H9 (cell line): ENCODE measurements around the gene MTMR8. TPM values are rescaled to one million over a fixed set of nuclear protein-coding genes. Genes with fewer than 3 reads are reported as not detected.

Experiments
- DNase-seq: peaks from one replicate; pipeline ENCODE4 v3.0.0-alpha.2; 2017
- H2AFZ ChIP-seq: one replicate; pipeline ENCODE4 v1.6.1; 2013; ENCODE audit warnings: mild to moderate bottlenecking, low read length, control low read depth, moderate library complexity
- H2AK5ac ChIP-seq: 2 replicates; pipeline ENCODE4 v1.6.1; 2013; ENCODE audit warnings: low read length, control low read depth, mixed read lengths; ENCODE audit not compliant: insufficient read length
- H2BK120ac ChIP-seq: one replicate; pipeline ENCODE4 v1.6.1; 2013; ENCODE audit warnings: low read depth, mild to moderate bottlenecking, low read length, control low read depth, inconsistent platforms; ENCODE audit not compliant: poor library complexity, severe bottlenecking
- H2BK12ac ChIP-seq: 2 replicates; pipeline ENCODE4 v1.6.1; 2013; ENCODE audit warnings: low read length, control low read depth, mixed read lengths, low read depth; ENCODE audit not compliant: insufficient read length
- H2BK15ac ChIP-seq: 2 replicates; pipeline ENCODE4 v1.6.1; 2013; ENCODE audit warnings: low read depth, low read length, control low read depth
- H2BK20ac ChIP-seq: one replicate; pipeline ENCODE4 v1.6.1; 2013; ENCODE audit warnings: low read depth, mild to moderate bottlenecking, low read length, control low read depth, inconsistent platforms; ENCODE audit not compliant: poor library complexity, severe bottlenecking
- H2BK5ac ChIP-seq: 2 replicates; pipeline ENCODE4 v1.6.1; 2013; ENCODE audit warnings: low read length, control low read depth, mixed read lengths; ENCODE audit not compliant: insufficient read length
- H3K14ac ChIP-seq: 2 replicates; pipeline ENCODE4 v1.6.1; 2013; ENCODE audit warnings: low read length, control low read depth; ENCODE audit not compliant: insufficient read depth
- H3K18ac ChIP-seq: 2 replicates; pipeline ENCODE4 v1.6.1; 2013; ENCODE audit warnings: low read depth, mild to moderate bottlenecking, mixed read lengths, low read length, control low read depth; ENCODE audit not compliant: insufficient read length
- H3K23ac ChIP-seq: 2 replicates; pipeline ENCODE4 v1.6.1; 2013; ENCODE audit warnings: low read length, control low read depth, mixed read lengths, low read depth; ENCODE audit not compliant: insufficient read length
- H3K23me2 ChIP-seq: 2 replicates; pipeline ENCODE4 v1.6.1; 2013; ENCODE audit warnings: low read depth, mild to moderate bottlenecking, mixed read lengths, low read length, control low read depth; ENCODE audit not compliant: insufficient read length, poor library complexity, severe bottlenecking
- H3K27ac ChIP-seq: 2 replicates; pipeline ENCODE4 v1.5.1; 2013; ENCODE audit warnings: low read length, control low read depth, mixed read lengths, low read depth; ENCODE audit not compliant: insufficient read length
- H3K27me3 ChIP-seq: 2 replicates; pipeline ENCODE4 v1.6.1; 2013; ENCODE audit warnings: low read length, control low read depth, inconsistent platforms; ENCODE audit not compliant: insufficient read depth
- H3K4ac ChIP-seq: 2 replicates; pipeline ENCODE4 v1.6.1; 2013; ENCODE audit warnings: low read depth, mild to moderate bottlenecking, control low read depth, inconsistent platforms, low read length, moderate library complexity
- H3K4me1 ChIP-seq: 2 replicates; pipeline ENCODE4 v1.6.1; 2013; ENCODE audit warnings: low read length, control low read depth, inconsistent platforms; ENCODE audit not compliant: insufficient read depth
- H3K4me2 ChIP-seq: 2 replicates; pipeline ENCODE4 v1.6.1; 2013; ENCODE audit warnings: low read length, control low read depth, mixed read lengths; ENCODE audit not compliant: insufficient read length, insufficient read depth
- H3K56ac ChIP-seq: 2 replicates; pipeline ENCODE4 v1.6.1; 2013; ENCODE audit warnings: low read depth, mild to moderate bottlenecking, mixed read lengths, low read length, control low read depth; ENCODE audit not compliant: insufficient read length
- H3K79me1 ChIP-seq: 2 replicates; pipeline ENCODE4 v1.6.1; 2013; ENCODE audit warnings: low read depth, mild to moderate bottlenecking, moderate library complexity, low read length, control low read depth, inconsistent platforms; ENCODE audit not compliant: insufficient read depth, poor library complexity, severe bottlenecking
- H3K79me2 ChIP-seq: 2 replicates; pipeline ENCODE4 v1.6.1; 2013; ENCODE audit warnings: low read length, control low read depth, inconsistent platforms; ENCODE audit not compliant: insufficient read depth
- H3K9ac ChIP-seq: 2 replicates; pipeline ENCODE4 v1.6.1; 2013; ENCODE audit warnings: low read length, control low read depth, mixed read lengths; ENCODE audit not compliant: insufficient read length; ENCODE audit errors: extremely low read depth
- H3K9me3 ChIP-seq: one replicate; pipeline ENCODE4 v1.6.1; 2013; ENCODE audit warnings: low read depth, low read length, inconsistent platforms; ENCODE audit not compliant: control insufficient read depth
- H3T11ph ChIP-seq: one replicate; pipeline ENCODE4 v1.6.1; 2013; ENCODE audit warnings: mild to moderate bottlenecking, low read length, control low read depth, inconsistent platforms
- H4K20me1 ChIP-seq: one replicate; pipeline ENCODE4 v1.6.1; 2013; ENCODE audit not compliant: control insufficient read depth, insufficient read length, insufficient read depth
- H4K5ac ChIP-seq: 2 replicates; pipeline ENCODE4 v1.6.1; 2013; ENCODE audit warnings: low read depth, mild to moderate bottlenecking, mixed read lengths, low read length, control low read depth; ENCODE audit not compliant: insufficient read length
- H4K8ac ChIP-seq: replicated peaks from 2 replicates; pipeline ENCODE4 v1.6.1; 2013; ENCODE audit warnings: low read length, control low read depth, mixed read lengths, low read depth; ENCODE audit not compliant: insufficient read length
- H4K91ac ChIP-seq: 2 replicates; pipeline ENCODE4 v1.6.1; 2013; ENCODE audit warnings: low read depth, mild to moderate bottlenecking, moderate library complexity, mixed read lengths, low read length, control low read depth; ENCODE audit not compliant: insufficient read length
- H3K27ac Mint-ChIP-seq, 3 experiments: 2 replicates in 2 of 3; 3 replicates in 1 of 3; pipeline ENCODE4 v1.8.0; 2020 to 2021; ENCODE audit warnings: mixed read lengths in 3 of 3, mild to moderate bottlenecking in 1 of 3, moderate library complexity in 1 of 3
- H3K27me3 Mint-ChIP-seq: 2 replicates; pipeline ENCODE4 v1.8.0; 2021; ENCODE audit warnings: low read depth, mild to moderate bottlenecking, moderate library complexity, mixed read lengths
- H3K36me3 Mint-ChIP-seq, 3 experiments: 2 replicates in 2 of 3; 3 replicates in 1 of 3; pipeline ENCODE4 v1.8.0; 2020 to 2021; ENCODE audit warnings: low read depth in 3 of 3, mixed read lengths in 3 of 3; ENCODE audit not compliant: insufficient read depth in 1 of 3
- H3K4me1 Mint-ChIP-seq, 2 experiments: 2 replicates each; pipeline ENCODE4 v1.8.0; 2020; ENCODE audit warnings: mixed read lengths in 2 of 2
- H3K4me3 Mint-ChIP-seq, 2 experiments: 2 replicates in 1 of 2; 3 replicates in 1 of 2; pipeline ENCODE4 v1.8.0; 2020 to 2021; ENCODE audit warnings: mild to moderate bottlenecking in 2 of 2, mixed read lengths in 2 of 2, moderate library complexity in 1 of 2
- H3K9me3 Mint-ChIP-seq, 2 experiments: 2 replicates in 1 of 2; 3 replicates in 1 of 2; pipeline ENCODE4 v1.8.0; 2020; ENCODE audit warnings: mild to moderate bottlenecking in 2 of 2, mixed read lengths in 2 of 2, moderate library complexity in 1 of 2
- CTCF ChIP-seq: fragments of 200-600 bp; sonication (generic); conservative IDR thresholded peaks from 3 replicates; pipeline ENCODE4 v1.8.0; 2021; ENCODE audit warnings: antibody characterized with exemption, mild to moderate bottlenecking
- WGBS: extraction: QIAGEN DNeasy Blood & Tissue Kit; methylation state at CpG from one replicate; pipeline ENCODE4 v1.1.7; 2013; ENCODE audit warnings: missing lambda C conversion rate, low lambda C conversion rate, mixed read lengths; ENCODE audit not compliant: insufficient read length; ENCODE audit errors: extremely low coverage; 5-methylcytosine and 5-hydroxymethylcytosine counted together
- total RNA-seq: library from RNA; stranded (reverse); gene quantifications from 2 replicates; pipeline ENCODE4 v1.2.1, GENCODE V29; 2021

Gene MTMR8
- total RNA-seq, 1 experiment from 2014 or later, result 5.2 TPM

- Mint-ChIP-seq H3K27ac (no peak overlapping the region), H3K9me3 (peaks cover 51 to 61% of the 10 kb centered on the region in 2 experiments)
- no peaks in the 10 kb centered on the region for H3K4me1 ChIP-seq
These were observed 104.1 kb downstream of the MTMR8 start for GRCh38 chrX:64291123-64291522.

More at GRCh38 chrX:64291123-64291522, 104.1 kb downstream of the MTMR8 start:
- Histone ChIP-seq H2BK12ac (no peak overlapping the region), H3K4me2 (no peak overlapping the region), H2BK20ac (no peak overlapping the region), H3K56ac (no peak overlapping the region), H2BK5ac (no peak overlapping the region), H4K5ac (no peak overlapping the region), H3T11ph (no peak overlapping the region), H3K23me2 (no peaks in the 10 kb centered on the region), H3K4ac (no peak overlapping the region), H2BK15ac (no peak overlapping the region), H3K79me1 (no peaks in the 10 kb centered on the region), H2AK5ac (no peak overlapping the region), H3K27me3 (no peaks in the 10 kb centered on the region), H2AFZ (no peak overlapping the region), H3K9me3 (peaks cover 31% of the 10 kb centered on the region), H4K91ac (no peak overlapping the region), H3K79me2 (no peaks in the 10 kb centered on the region), H3K23ac (no peak overlapping the region), H4K20me1 (no peaks in the 10 kb centered on the region), H2BK120ac (no peak overlapping the region), H4K8ac (no peak overlapping the region), H3K27ac (no peak overlapping the region), H3K14ac (no peak overlapping the region), H3K18ac (no peak overlapping the region), H3K9ac (no peak overlapping the region)
- no peak for TF ChIP-seq CTCF
- Mint-ChIP-seq H3K4me3 (no peak overlapping the region), H3K4me1 (no peaks in the 10 kb centered on the region), H3K36me3 (peaks cover 0 to 5% (median 4%) of the 10 kb centered on the region in 3 experiments; a peak in 5 of 7 replicates), H3K27me3 (no peaks in the 10 kb centered on the region)
- whole genome bisulfite sequencing, result no CpG with 5 or more reads among the region's 2 CpGs
- no peak for DNase-seq
